ACHN (cell line): ENCODE measurements around the gene AADACL3.
"Not testable (repeated sequence)": the region's sequence is repeated elsewhere in the genome, so short reads cannot be mapped to it uniquely, and the experiment has no call there.

Experiments used
- DNase-seq: peaks from one replicate; pipeline ENCODE4 v3.0.0-alpha.2; 2015
- in situ Hi-C: cut with HindIII; loops from 2 replicates; pipeline ENCODE4 v1.10.0; 2017; ENCODE audit warnings: low sequenced_read_pairs, low pct_ligation_motif_present, low pct_unique_long_range_greater_than_20kb

The AADACL3 gene

GRCh38 chr1:12712929-12713328 lies 3.0 kb upstream of the AADACL3 start:
- no peak for DNase-seq
- in situ Hi-C loops: no loop called here

- in situ Hi-C loops, DNase-seq: not testable (repeated sequence)
Measured at GRCh38 chr1:12713651-12714050, 2.3 kb upstream of the AADACL3 start.

- in situ Hi-C loops: no loop called here
- no peak for DNase-seq
Measured at GRCh38 chr1:12714710-12715475, 1.0 kb upstream of the AADACL3 start.

- in situ Hi-C loops: no loop called here
Measured at GRCh38 chr1:12717301-12717838, 1.5 kb downstream of the AADACL3 start.

GRCh38 chr1:12722626-12723025 lies 6.7 kb downstream of the AADACL3 start:
- DNase-seq: no peak
- in situ Hi-C loops: no loop called here

More at GRCh38 chr1:12717301-12717838, 1.5 kb downstream of the AADACL3 start:
- DNase-seq: no peak

- in situ Hi-C loops: no loop called here
- DNase-seq: no peak
Measured at GRCh38 chr1:12728391-12728790, 12.5 kb downstream of the AADACL3 start.

GRCh38 chr1:12730156-12730555 lies 14.2 kb downstream of the AADACL3 start:
- in situ Hi-C loops: no loop called here

GRCh38 chr1:12731084-12731483 lies 15.2 kb downstream of the AADACL3 start:
- DNase-seq, in situ Hi-C loops: not testable (repeated sequence)

More at GRCh38 chr1:12730156-12730555, 14.2 kb downstream of the AADACL3 start:
- DNase-seq: no peak

- no peak for DNase-seq
- in situ Hi-C loops: no loop called here
Measured at GRCh38 chr1:12734651-12735050, 18.7 kb downstream of the AADACL3 start.

- in situ Hi-C loops: no loop called here
- DNase-seq: no peak
Measured at GRCh38 chr1:12738934-12739333, 23.0 kb downstream of the AADACL3 start.

GRCh38 chr1:12739613-12740012 lies 23.7 kb downstream of the AADACL3 start:
- DNase-seq: no peak
- in situ Hi-C loops: no loop called here

- no peak for DNase-seq
- in situ Hi-C loops: no loop called here
Measured at GRCh38 chr1:12741946-12742345, 26.0 kb downstream of the AADACL3 start.

- no peak for DNase-seq
- in situ Hi-C loops: no loop called here
Measured at GRCh38 chr1:12745126-12745991, 29.4 kb downstream of the AADACL3 start.

- DNase-seq: no peak
- in situ Hi-C loops: no loop called here
Measured at GRCh38 chr1:12745992-12746323, 30.0 kb downstream of the AADACL3 start, which contains the start of gene CFAP107. CFAP107 (plus strand) TSS chr1:12746200; CDS start chr1:12746431, 231 bp downstream.

- in situ Hi-C loops: no loop called here
- no peak for DNase-seq
Measured at GRCh38 chr1:12748778-12749355, 33.0 kb downstream of the AADACL3 start.

- DNase-seq: no peak
- in situ Hi-C loops: no loop called here
Measured at GRCh38 chr1:12754738-12755137, 38.8 kb downstream of the AADACL3 start.

- no peak for DNase-seq
- in situ Hi-C loops: no loop called here
Measured at GRCh38 chr1:12756273-12756672, 40.4 kb downstream of the AADACL3 start.

- in situ Hi-C loops: no loop called here
Measured at GRCh38 chr1:12756768-12757413, 41.0 kb downstream of the AADACL3 start.

GRCh38 chr1:12757836-12758235 lies 41.9 kb downstream of the AADACL3 start:
- in situ Hi-C loops: no loop called here
- DNase-seq: no peak

More at GRCh38 chr1:12756768-12757413, 41.0 kb downstream of the AADACL3 start:
- no peak for DNase-seq
